ENCODE results near the gene SLC2A4RG.

The SLC2A4RG gene

GRCh38 chr20:63778034-63778752, 38.6 kb downstream of the SLC2A4RG start:
- DNase-seq (ENCODE audit: low read depth) = no peak

GRCh38 chr20:63778857-63779256, 39.3 kb downstream of the SLC2A4RG start:
- DNase-seq (ENCODE audit: low read depth) = no peak

DNA sequence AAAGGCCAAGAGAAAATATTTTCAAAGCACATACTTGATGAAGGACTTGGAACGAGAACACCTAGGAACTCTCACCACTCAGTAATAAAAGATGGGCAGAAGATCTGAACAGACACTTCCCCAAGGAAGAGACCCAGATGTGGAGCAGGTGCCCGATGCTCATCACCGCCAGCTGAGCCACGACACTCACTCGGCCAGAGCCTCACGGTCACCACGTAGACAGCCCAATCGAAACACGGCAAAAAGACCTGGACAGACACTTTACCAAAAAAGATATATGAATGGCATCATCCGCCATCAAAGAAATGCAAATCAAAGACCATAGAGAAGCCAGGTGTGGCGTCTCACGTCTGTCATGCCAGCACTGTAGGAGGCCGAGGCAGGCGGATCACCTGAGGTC, 41.6 kb downstream of the SLC2A4RG start:
- no peak for DNase-seq (ENCODE audit: low read depth)

GRCh38 chr20:63782051-63782471, 42.5 kb downstream of the SLC2A4RG start:
- no peak for DNase-seq (ENCODE audit: low read depth)

GRCh38 chr20:63782521-63782971, 43.0 kb downstream of the SLC2A4RG start:
- DNase-seq (ENCODE audit: low read depth) = no peak

DNA sequence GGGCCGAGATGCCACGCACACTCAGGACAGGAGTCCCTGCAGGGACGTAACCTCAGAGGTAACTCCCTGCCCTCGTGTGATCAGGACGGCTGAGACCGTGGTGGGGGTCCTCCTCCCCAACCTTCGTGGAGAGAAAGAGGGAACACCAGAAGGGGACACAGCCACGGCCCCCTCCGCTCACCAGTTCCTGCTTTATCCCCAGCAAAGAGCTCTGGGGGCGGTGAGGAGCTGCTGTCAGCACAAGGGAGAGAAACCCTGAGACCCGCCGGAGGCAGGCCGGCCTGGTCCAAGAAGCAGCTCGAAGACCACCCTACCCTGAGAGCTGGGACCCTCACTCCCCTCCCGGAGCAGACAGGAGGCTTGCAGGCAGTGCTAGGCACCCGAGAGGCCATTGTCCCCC, 44.4 kb downstream of the SLC2A4RG start:
- no peak for DNase-seq (ENCODE audit: low read depth)

DNA sequence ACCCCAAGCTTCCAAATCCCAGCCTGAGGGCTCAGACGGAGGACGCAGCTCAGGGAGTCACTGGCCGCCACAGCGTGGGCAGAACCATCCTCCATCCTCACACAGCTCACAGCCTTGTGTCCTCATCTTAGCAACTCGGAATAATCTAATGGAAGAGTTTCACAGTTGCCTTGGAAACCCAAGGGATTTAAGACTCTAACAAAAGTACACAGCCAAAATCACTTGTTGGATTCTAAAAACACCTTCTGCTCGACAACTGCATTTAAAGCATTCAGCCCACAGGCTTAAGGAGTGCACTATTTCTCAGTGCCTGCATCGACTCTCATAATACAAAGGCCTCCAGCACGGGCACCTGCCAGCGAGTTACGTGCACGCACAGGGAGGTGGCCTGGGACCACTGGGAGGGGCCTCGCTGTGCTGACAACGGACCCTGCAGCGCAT, 46.1 kb downstream of the SLC2A4RG start:
- no peak for DNase-seq (ENCODE audit: low read depth)

GRCh38 chr20:63787302-63787701, 47.7 kb downstream of the SLC2A4RG start:
- no peak for DNase-seq (ENCODE audit: low read depth)

DNA sequence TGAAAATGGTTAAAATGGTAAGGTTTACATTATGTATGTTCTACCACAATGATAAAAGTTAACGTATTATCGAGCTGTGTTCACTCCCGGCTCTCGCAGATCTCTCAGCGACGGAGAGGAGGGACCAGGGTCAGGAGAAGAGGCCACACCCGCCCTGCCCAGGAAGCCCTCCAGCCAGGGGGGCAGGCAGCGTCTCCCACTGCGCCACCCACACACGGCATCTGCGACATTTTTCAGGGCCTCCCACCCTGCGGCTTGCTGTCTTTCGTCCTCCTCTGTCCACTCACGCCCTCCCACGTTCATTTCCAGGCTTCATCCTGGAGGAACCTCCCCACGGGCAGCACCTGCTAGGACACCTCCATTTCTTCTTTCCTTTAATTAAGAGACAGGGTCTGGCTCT, 48.2 kb downstream of the SLC2A4RG start:
- DNase-seq (ENCODE audit: low read depth) = no peak

DNA sequence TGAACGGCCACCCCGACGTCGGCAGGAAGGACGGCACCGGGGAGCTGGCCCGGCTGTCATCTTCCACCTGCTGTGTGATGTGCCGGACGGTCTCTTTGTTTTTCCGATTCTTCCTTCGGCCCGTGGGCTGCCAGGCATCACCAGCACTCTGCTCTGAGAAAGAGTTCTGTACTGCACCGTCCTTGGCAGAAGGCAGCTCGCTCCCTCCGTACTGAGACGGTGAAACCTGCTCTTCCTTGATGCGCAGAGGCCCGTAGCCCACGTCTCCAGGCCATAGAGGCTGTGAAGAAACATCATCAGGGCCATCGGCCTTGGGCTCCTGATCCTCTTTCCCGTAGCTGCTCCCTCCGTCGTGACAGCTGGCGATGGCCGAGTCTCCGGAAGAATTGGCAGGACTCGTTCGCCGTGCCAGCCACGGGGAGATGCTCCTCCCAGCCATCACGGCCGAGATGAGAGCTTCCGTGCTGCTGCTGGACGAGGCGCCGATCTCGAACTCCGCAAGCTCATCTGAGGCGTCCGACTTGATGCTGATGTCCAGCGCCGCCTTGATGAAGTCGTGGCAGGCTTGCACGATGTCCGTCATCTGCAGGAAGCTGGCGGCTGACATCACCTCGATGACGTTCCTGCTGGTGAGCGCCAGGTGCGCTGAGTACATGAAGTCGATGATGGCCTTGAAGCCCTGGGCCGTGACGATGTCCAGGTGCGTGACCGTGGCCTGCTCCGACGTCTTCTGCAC, 50.4 kb downstream of the SLC2A4RG start:
- no peak for DNase-seq (ENCODE audit: low read depth)

DNA sequence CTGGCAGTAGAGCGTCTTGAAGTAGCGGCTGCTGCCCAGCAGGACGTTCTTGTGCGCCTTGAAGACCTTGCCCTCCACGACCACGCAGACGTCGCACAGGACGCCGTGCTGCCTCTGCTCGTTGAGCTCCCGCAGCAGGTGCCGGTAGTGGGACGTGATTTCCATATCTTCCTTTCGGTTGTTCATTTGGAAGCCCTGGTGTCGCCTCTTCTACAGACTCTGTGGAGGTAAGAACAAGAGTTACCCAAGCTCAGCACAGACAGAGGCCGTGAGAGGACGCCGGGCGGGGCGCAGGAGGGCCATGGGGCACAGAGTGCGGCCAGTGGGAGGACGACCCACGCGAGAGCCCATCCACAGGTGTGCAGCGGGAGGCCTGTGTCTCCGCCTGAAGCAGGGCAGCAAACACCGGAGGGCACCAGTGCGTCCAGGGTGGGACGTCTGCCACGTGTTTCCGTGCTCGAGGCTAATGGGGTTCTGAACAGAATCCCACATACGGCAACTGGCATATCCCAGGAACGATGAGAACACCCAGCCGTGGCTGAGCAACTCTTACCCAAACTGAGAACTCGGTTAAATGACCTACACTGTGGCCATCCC, 51.1 kb downstream of the SLC2A4RG start:
- no peak for DNase-seq (ENCODE audit: low read depth)

GRCh38 chr20:63791497-63792156, 52.1 kb downstream of the SLC2A4RG start:
- no peak for DNase-seq (ENCODE audit: low read depth)

GRCh38 chr20:63792866-63793265, 53.3 kb downstream of the SLC2A4RG start:
- DNase-seq (ENCODE audit: low read depth) = no peak

Measured in EH (cell line).